GM12878 (cell line): ENCODE results near the gene STPG4. TPM values are rescaled to one million over a fixed set of nuclear protein-coding genes. Genes with fewer than 3 reads are reported as not detected.
A peak's percentile ranks its signal among the peaks of the same experiment; 100 is the strongest.

ENCODE experiments used
- ATAC-seq: fragments of 200-7000 bp; cut with Tn5 transposase; 3 replicates; pipeline ENCODE4 v1.9.1; 2020; ENCODE audit warnings: mild to moderate bottlenecking, moderate library complexity
- BruUV-seq: library from RNA; stranded (reverse); fragments of 400-500 nt; replicated peaks from 2 replicates; lab custom pipeline; 2021; lab: Mats Ljungman, UMichigan
- CTCF ChIA-PET: fragments of 300-600 bp; sonication (Branson Sonifier 250); formaldehyde crosslinking; extraction: SDS; loops from one replicate; lab custom pipeline; 2021; ENCODE audit warnings: inconsistent platforms; lab: Yijun Ruan, JAX
- POLR2A ChIA-PET: fragments of 350-600 bp; formaldehyde crosslinking; extraction: SDS; loops from one replicate; lab custom pipeline; 2021; ENCODE audit warnings: inconsistent platforms; lab: Charles Lee
- RAD21 ChIA-PET: fragments of 300-600 bp; sonication (Branson Sonifier 250); formaldehyde crosslinking; loops from one replicate; lab custom pipeline; 2023; ENCODE audit warnings: antibody characterized with exemption; ENCODE audit not compliant: unreplicated experiment; lab: Charles Lee
- SMC1A ChIA-PET: fragments of 300-600 bp; sonication (Branson Sonifier 250); formaldehyde crosslinking; loops from one replicate; lab custom pipeline; 2023; ENCODE audit not compliant: unreplicated experiment, uncharacterized antibody; lab: Charles Lee
- DNase-seq: peaks from one replicate; pipeline ENCODE4 v3.0.0-alpha.2; 2011; ENCODE audit warnings: low read depth, low spot score
- FAIRE-seq: peaks from 3 replicates; lab custom pipeline; 2011; peaks lifted over from hg19 to GRCh38; lab: Jason Lieb, UNC
- H2AFZ ChIP-seq: 2 replicates; pipeline ENCODE4 v1.6.0; 2011; ENCODE audit warnings: low read depth, low read length, control low read depth; ENCODE audit not compliant: control insufficient read depth
- H3K27ac ChIP-seq: 2 replicates; pipeline ENCODE4 v1.5.1; 2011; ENCODE audit warnings: control low read depth; ENCODE audit not compliant: control insufficient read depth, insufficient read depth
- H3K27me3 ChIP-seq, 2 experiments: replicated peaks in 1 of 2; 2 replicates each; pipeline versions ENCODE4 v1.6.0 to v1.6.1; 2011; ENCODE audit warnings: low read length in 1 of 2; ENCODE audit not compliant: control insufficient read depth in 2 of 2, insufficient read depth in 2 of 2
- H3K36me3 ChIP-seq, 2 experiments: 2 replicates each; pipeline ENCODE4 v1.5.1; 2011; ENCODE audit warnings: low read length in 1 of 2; ENCODE audit not compliant: control insufficient read depth in 2 of 2, insufficient read depth in 2 of 2
- H3K4me1 ChIP-seq: 2 replicates; pipeline ENCODE4 v1.6.1; 2011; ENCODE audit warnings: mild to moderate bottlenecking, low read length, moderate library complexity, mixed read lengths; ENCODE audit not compliant: control insufficient read depth, insufficient read depth
- H3K4me2 ChIP-seq: 2 replicates; pipeline ENCODE4 v1.6.0; 2011; ENCODE audit warnings: control low read depth; ENCODE audit not compliant: control insufficient read depth, insufficient read depth
- H3K4me3 ChIP-seq: fragments of 200-600 bp; sonication (generic); 2 replicates; pipeline ENCODE4 v1.5.1; 2016
- H3K79me2 ChIP-seq: 2 replicates; pipeline ENCODE4 v1.6.0; 2011; ENCODE audit warnings: low read length; ENCODE audit not compliant: control insufficient read depth, insufficient read depth
- H3K9ac ChIP-seq: 2 replicates; pipeline ENCODE4 v1.8.0; 2011; ENCODE audit warnings: low read length, control low read depth, mixed read lengths; ENCODE audit not compliant: control insufficient read depth, insufficient read depth
- H3K9me3 ChIP-seq: replicated peaks from 3 replicates; pipeline ENCODE4 v1.5.1; 2011; ENCODE audit warnings: mild to moderate bottlenecking, low read length; ENCODE audit not compliant: control insufficient read depth, insufficient read depth
- H4K20me1 ChIP-seq: 2 replicates; pipeline ENCODE4 v1.6.0; 2011; ENCODE audit not compliant: control insufficient read depth, insufficient read depth
- HCFC1 ChIP-seq: fragments of 150-350 bp; IDR thresholded peaks from 2 replicates; pipeline ENCODE4 v1.6.1; 2014; ENCODE audit warnings: low read length
- MEF2A ChIP-seq: IDR thresholded peaks from 2 replicates; pipeline ENCODE4 v1.6.1; 2011; ENCODE audit warnings: low read depth, mild to moderate bottlenecking, low read length, moderate library complexity; ENCODE audit not compliant: insufficient read depth
- ZSCAN29 ChIP-seq: fragments of 450-650 bp; IDR thresholded peaks from 2 replicates; pipeline ENCODE4 v1.6.1; 2017; ENCODE audit warnings: mild to moderate bottlenecking, moderate library complexity
- WGBS: methylation state at CpG from one replicate; pipeline ENCODE4 v1.1.6; 2016; ENCODE audit warnings: low lambda C conversion rate; ENCODE audit not compliant: insufficient replicate concordance, insufficient coverage; ENCODE audit errors: missing lambda C conversion rate; 5-methylcytosine and 5-hydroxymethylcytosine counted together
- in situ Hi-C: fragments of 300-500 bp; cut with MboI; formaldehyde crosslinking; loops from 9 replicates; pipeline ENCODE4 v1.14.3; 2018; ENCODE audit warnings: mixed read lengths
- intact Hi-C: fragments of 100-400 bp; cut with micrococcal nuclease; formaldehyde crosslinking; loops from one replicate; pipeline ENCODE4 v1.14.2; 2022; ENCODE audit not compliant: unreplicated experiment
- polyA plus RNA-seq, 11 experiments: library from polyadenylated mRNA; depleted of rRNA in 4 of 11; unstranded in 6 of 11; stranded (reverse) in 5 of 11; fragments of >200 nt; fragmentation: Nextera tagmentation in 4 of 11; fragmentation: Illumina TruSeq in 1 of 11; extraction: Ambion mirVana in 4 of 11; extraction: Trizol in 1 of 11; gene quantifications; 1 replicate in 1 of 11; 2 replicates in 10 of 11; pipeline versions ENCODE4 v1.2.1 to v1.2.3, GENCODE V29; 2011 to 2016; ENCODE audit warnings: inconsistent platforms in 2 of 11, missing spikeins in 2 of 11, low read depth in 1 of 11
- total RNA-seq, 4 experiments: library from RNA; depleted of rRNA in 3 of 4; stranded (reverse); fragments of >200 nt in 3 of 4; fragmentation: Illumina TruSeq in 1 of 4; extraction: Trizol in 1 of 4; gene quantifications; 2 replicates each; pipeline versions ENCODE4 v1.2.1 to v1.2.3, GENCODE V29; 2013 to 2021
- TF ChIP-seq, protein P1 (sequence below): fragments of 450-650 bp; IDR thresholded peaks from 2 replicates; pipeline ENCODE4 v1.6.1; 2017; ENCODE audit warnings: antibody characterized with exemption, mild to moderate bottlenecking, moderate library complexity
- TF ChIP-seq, protein P2 (sequence below): IDR thresholded peaks from 2 replicates; pipeline ENCODE4 v1.6.1; 2011; ENCODE audit warnings: low read depth, low read length, improper control_type of control experiment, borderline replicate concordance
- TF ChIP-seq, protein P3 (sequence below): fragments of 450-650 bp; IDR thresholded peaks from 2 replicates; pipeline ENCODE4 v1.6.1; 2014; ENCODE audit warnings: mild to moderate bottlenecking
- TF ChIP-seq, protein P4 (sequence below): IDR thresholded peaks from 2 replicates; pipeline ENCODE4 v1.6.1; 2012; ENCODE audit warnings: low read depth, low read length, improper control_type of control experiment

Gene STPG4
- total and polyA plus RNA-seq, 10 of the 15 experiments (the other 5 are each of a cell fraction or from before 2014, with no cell fraction given) = 0.10 to 0.29 (median 0.19) TPM; not detected in 3

DNA sequence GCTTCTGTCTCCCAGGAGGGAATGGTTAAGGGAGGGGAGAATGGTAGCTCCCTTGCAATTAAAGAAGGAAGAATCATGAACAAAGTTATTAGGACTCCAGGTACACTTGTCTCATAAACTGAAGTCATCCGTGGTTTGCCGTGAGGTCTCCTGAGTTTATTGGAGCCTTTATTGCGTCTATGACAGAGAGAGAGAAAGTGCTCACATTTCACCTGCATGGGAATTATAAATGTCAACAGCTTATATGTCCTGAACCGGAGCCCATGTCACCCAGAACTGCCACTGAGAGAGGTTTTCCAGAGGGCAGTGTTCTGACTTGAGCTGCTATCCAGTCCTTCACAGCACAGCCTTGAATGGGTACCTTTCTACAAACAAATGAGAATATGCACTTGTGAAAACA, 104.3 kb downstream of the STPG4 start:
- intact Hi-C loops = no loop called here
- Histone ChIP-seq H3K9me3 (no peaks in the 10 kb centered on the region), H3K4me3 (no peak overlapping the region), H3K4me1 (no peaks in the 10 kb centered on the region), H3K27ac (no peak overlapping the region), H4K20me1 (no peaks in the 10 kb centered on the region), H3K9ac (no peak overlapping the region), H3K36me3 (peaks cover 14 to 31% of the 10 kb centered on the region in 2 experiments), H3K4me2 (no peak overlapping the region), H2AFZ (no peak overlapping the region), H3K27me3 (no peaks in the 10 kb centered on the region), H3K79me2 (no peaks in the 10 kb centered on the region)
- no peak for FAIRE-seq
- POLR2A ChIA-PET = no interaction called here
- WGBS = 100% methylated on average over 4 of the region's 4 CpGs
- TF ChIP-seq ZSCAN29 (no peak), MEF2A (no peak), HCFC1 (no peak)
- TF ChIP-seq, protein P1, sequence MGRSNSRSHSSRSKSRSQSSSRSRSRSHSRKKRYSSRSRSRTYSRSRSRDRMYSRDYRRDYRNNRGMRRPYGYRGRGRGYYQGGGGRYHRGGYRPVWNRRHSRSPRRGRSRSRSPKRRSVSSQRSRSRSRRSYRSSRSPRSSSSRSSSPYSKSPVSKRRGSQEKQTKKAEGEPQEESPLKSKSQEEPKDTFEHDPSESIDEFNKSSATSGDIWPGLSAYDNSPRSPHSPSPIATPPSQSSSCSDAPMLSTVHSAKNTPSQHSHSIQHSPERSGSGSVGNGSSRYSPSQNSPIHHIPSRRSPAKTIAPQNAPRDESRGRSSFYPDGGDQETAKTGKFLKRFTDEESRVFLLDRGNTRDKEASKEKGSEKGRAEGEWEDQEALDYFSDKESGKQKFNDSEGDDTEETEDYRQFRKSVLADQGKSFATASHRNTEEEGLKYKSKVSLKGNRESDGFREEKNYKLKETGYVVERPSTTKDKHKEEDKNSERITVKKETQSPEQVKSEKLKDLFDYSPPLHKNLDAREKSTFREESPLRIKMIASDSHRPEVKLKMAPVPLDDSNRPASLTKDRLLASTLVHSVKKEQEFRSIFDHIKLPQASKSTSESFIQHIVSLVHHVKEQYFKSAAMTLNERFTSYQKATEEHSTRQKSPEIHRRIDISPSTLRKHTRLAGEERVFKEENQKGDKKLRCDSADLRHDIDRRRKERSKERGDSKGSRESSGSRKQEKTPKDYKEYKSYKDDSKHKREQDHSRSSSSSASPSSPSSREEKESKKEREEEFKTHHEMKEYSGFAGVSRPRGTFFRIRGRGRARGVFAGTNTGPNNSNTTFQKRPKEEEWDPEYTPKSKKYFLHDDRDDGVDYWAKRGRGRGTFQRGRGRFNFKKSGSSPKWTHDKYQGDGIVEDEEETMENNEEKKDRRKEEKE = no peak
- TF ChIP-seq, protein P2, sequence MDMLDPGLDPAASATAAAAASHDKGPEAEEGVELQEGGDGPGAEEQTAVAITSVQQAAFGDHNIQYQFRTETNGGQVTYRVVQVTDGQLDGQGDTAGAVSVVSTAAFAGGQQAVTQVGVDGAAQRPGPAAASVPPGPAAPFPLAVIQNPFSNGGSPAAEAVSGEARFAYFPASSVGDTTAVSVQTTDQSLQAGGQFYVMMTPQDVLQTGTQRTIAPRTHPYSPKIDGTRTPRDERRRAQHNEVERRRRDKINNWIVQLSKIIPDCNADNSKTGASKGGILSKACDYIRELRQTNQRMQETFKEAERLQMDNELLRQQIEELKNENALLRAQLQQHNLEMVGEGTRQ = no peak
- TF ChIP-seq, protein P3, sequence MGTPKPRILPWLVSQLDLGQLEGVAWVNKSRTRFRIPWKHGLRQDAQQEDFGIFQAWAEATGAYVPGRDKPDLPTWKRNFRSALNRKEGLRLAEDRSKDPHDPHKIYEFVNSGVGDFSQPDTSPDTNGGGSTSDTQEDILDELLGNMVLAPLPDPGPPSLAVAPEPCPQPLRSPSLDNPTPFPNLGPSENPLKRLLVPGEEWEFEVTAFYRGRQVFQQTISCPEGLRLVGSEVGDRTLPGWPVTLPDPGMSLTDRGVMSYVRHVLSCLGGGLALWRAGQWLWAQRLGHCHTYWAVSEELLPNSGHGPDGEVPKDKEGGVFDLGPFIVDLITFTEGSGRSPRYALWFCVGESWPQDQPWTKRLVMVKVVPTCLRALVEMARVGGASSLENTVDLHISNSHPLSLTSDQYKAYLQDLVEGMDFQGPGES = no peak
- TF ChIP-seq, protein P4, sequence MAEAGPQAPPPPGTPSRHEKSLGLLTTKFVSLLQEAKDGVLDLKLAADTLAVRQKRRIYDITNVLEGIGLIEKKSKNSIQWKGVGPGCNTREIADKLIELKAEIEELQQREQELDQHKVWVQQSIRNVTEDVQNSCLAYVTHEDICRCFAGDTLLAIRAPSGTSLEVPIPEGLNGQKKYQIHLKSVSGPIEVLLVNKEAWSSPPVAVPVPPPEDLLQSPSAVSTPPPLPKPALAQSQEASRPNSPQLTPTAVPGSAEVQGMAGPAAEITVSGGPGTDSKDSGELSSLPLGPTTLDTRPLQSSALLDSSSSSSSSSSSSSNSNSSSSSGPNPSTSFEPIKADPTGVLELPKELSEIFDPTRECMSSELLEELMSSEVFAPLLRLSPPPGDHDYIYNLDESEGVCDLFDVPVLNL = no peak
- RAD21 ChIA-PET = interaction anchor here (0.6 kb wide), 1 partner anchor 272 kb away, joined by 3 read pairs; no protein-coding TSS in a partner anchor
- no peak for ATAC-seq
- SMC1A ChIA-PET = interaction anchor here (0.6 kb wide), 1 partner anchor 272 kb away, joined by 4 read pairs; no protein-coding TSS in a partner anchor
- no peak for DNase-seq
- in situ Hi-C loops = no loop called here
- TSS peak; percentile 25 for BruUV-seq
- CTCF ChIA-PET = no interaction called here
